IPS-18c (cell line): ENCODE measurements around the gene BBOX1.
"Not testable (repeated sequence)": the region's sequence is repeated elsewhere in the genome, so short reads cannot be mapped to it uniquely, and the experiment has no call there.

Source experiments
- H3K4me3 ChIP-seq: 2 replicates; pipeline ENCODE4 v1.7.0; 2013; ENCODE audit warnings: low read depth, mild to moderate bottlenecking, low read length, moderate library complexity; ENCODE audit not compliant: insufficient read depth
- H3K9me3 ChIP-seq: one replicate; pipeline ENCODE4 v1.6.1; 2013; ENCODE audit warnings: mild to moderate bottlenecking, low read length, moderate library complexity; ENCODE audit not compliant: control insufficient read depth, insufficient read depth

The BBOX1 gene

GRCh38 chr11:27095887-27096286, 55.3 kb downstream of the BBOX1 start:
- no peak overlapping the region for H3K4me3 ChIP-seq
- no peaks in the 10 kb centered on the region for H3K9me3 ChIP-seq

- no peak overlapping the region for H3K4me3 ChIP-seq
- no peaks in the 10 kb centered on the region for H3K9me3 ChIP-seq
Observed at GRCh38 chr11:27097551-27097950, 56.9 kb downstream of the BBOX1 start.

GRCh38 chr11:27100534-27100933, 59.9 kb downstream of the BBOX1 start:
- no peaks in the 10 kb centered on the region for H3K9me3 ChIP-seq
- no peak overlapping the region for H3K4me3 ChIP-seq

- no peaks in the 10 kb centered on the region for H3K9me3 ChIP-seq
- H3K4me3 ChIP-seq = no peak overlapping the region
Observed at GRCh38 chr11:27107548-27107947, 66.9 kb downstream of the BBOX1 start.

- no peaks in the 10 kb centered on the region for H3K9me3 ChIP-seq
- no peak overlapping the region for H3K4me3 ChIP-seq
Observed at GRCh38 chr11:27108809-27109208, 68.2 kb downstream of the BBOX1 start.

GRCh38 chr11:27111896-27112295, 71.3 kb downstream of the BBOX1 start:
- no peaks in the 10 kb centered on the region for H3K9me3 ChIP-seq
- no peak overlapping the region for H3K4me3 ChIP-seq

- Histone ChIP-seq H3K4me3 (no peak overlapping the region), H3K9me3 (no peaks in the 10 kb centered on the region)
Observed at GRCh38 chr11:27112946-27113345, 72.3 kb downstream of the BBOX1 start.

GRCh38 chr11:27115051-27115650, 74.5 kb downstream of the BBOX1 start:
- Histone ChIP-seq H3K9me3 (no peaks in the 10 kb centered on the region), H3K4me3 (no peak overlapping the region)

- Histone ChIP-seq H3K9me3 (no peaks in the 10 kb centered on the region), H3K4me3 (no peak overlapping the region)
Observed at GRCh38 chr11:27116684-27117083, 76.1 kb downstream of the BBOX1 start.

GRCh38 chr11:27118371-27118770, 77.8 kb downstream of the BBOX1 start:
- Histone ChIP-seq H3K4me3 (no peak overlapping the region), H3K9me3 (no peaks in the 10 kb centered on the region)

- Histone ChIP-seq H3K4me3 (no peak overlapping the region), H3K9me3 (no peaks in the 10 kb centered on the region)
Observed at GRCh38 chr11:27118949-27119348, 78.3 kb downstream of the BBOX1 start.

- H3K4me3 ChIP-seq = no peak overlapping the region
- H3K9me3 ChIP-seq = no peaks in the 10 kb centered on the region
Observed at GRCh38 chr11:27119396-27119795, 78.8 kb downstream of the BBOX1 start.

- H3K4me3 ChIP-seq = no peak overlapping the region
Observed at GRCh38 chr11:27120211-27120610, 79.6 kb downstream of the BBOX1 start.

GRCh38 chr11:27122001-27122400, 81.4 kb downstream of the BBOX1 start:
- no peaks in the 10 kb centered on the region for H3K9me3 ChIP-seq
- no peak overlapping the region for H3K4me3 ChIP-seq

More at GRCh38 chr11:27120211-27120610, 79.6 kb downstream of the BBOX1 start:
- no peaks in the 10 kb centered on the region for H3K9me3 ChIP-seq

GRCh38 chr11:27124514-27125264, 84.1 kb downstream of the BBOX1 start:
- Histone ChIP-seq H3K4me3 (no peak overlapping the region), H3K9me3 (no peaks in the 10 kb centered on the region)

GRCh38 chr11:27129686-27130085, 89.1 kb downstream of the BBOX1 start:
- H3K4me3 ChIP-seq = no peak overlapping the region
- H3K9me3 ChIP-seq = no peaks in the 10 kb centered on the region

GRCh38 chr11:27130806-27131205, 90.2 kb downstream of the BBOX1 start:
- H3K4me3 ChIP-seq = no peak overlapping the region
- no peaks in the 10 kb centered on the region for H3K9me3 ChIP-seq

GRCh38 chr11:27135924-27136329, 95.3 kb downstream of the BBOX1 start:
- not testable (repeated sequence) for H3K9me3 ChIP-seq

GRCh38 chr11:27138716-27139115, 98.1 kb downstream of the BBOX1 start:
- no peak overlapping the region for H3K4me3 ChIP-seq
- H3K9me3 ChIP-seq = no peaks in the 10 kb centered on the region

More at GRCh38 chr11:27135924-27136329, 95.3 kb downstream of the BBOX1 start:
- H3K4me3 ChIP-seq = not testable (repeated sequence)
